CD4-positive, alpha-beta T cell (primary cell): ENCODE data around the gene BACE2. TPM values are rescaled to one million over a fixed set of nuclear protein-coding genes. Genes with fewer than 3 reads are reported as not detected.

Experiments
- ATAC-seq: fragments of 200-7000 bp; cut with Tn5 transposase; one replicate; pipeline ENCODE4 v1.10.0; 2022; ENCODE audit warnings: mild to moderate bottlenecking; ENCODE audit not compliant: poor library complexity
- CTCF ChIA-PET: fragments of 350-600 bp; sonication (Branson Sonifier 250); formaldehyde crosslinking; loops from one replicate; lab custom pipeline; 2021; ENCODE audit warnings: antibody characterized with exemption, inconsistent platforms; lab: Charles Lee
- POLR2A ChIA-PET: fragments of 350-600 bp; sonication (Branson Sonifier 250); formaldehyde crosslinking; loops from one replicate; lab custom pipeline; 2021; ENCODE audit warnings: antibody characterized with exemption, inconsistent platforms; lab: Charles Lee
- DNase-seq, 14 experiments: peaks; one replicate each; pipeline ENCODE4 v3.0.0-alpha.2; 2013 to 2020; ENCODE audit warnings: mixed read lengths in 2 of 14
- H3K27ac ChIP-seq, 2 donors: one replicate each; pipeline versions ENCODE4 v1.5.1 to v1.7.0; 2013; ENCODE audit warnings: low read length in 2 of 2, low read depth in 1 of 2, mild to moderate bottlenecking in 1 of 2
- H3K27me3 ChIP-seq, 2 experiments: 1 replicate in 1 of 2; 2 replicates in 1 of 2; pipeline versions ENCODE4 v1.6.1 to v1.7.0; 2013; ENCODE audit warnings: low read length in 2 of 2, control low read depth in 1 of 2, mild to moderate bottlenecking in 1 of 2, moderate library complexity in 1 of 2; ENCODE audit not compliant: insufficient read depth in 2 of 2, control insufficient read depth in 1 of 2
- H3K36me3 ChIP-seq: one replicate; pipeline ENCODE4 v1.6.1; 2013; ENCODE audit warnings: low read length, control low read depth; ENCODE audit not compliant: insufficient read depth
- H3K4me1 ChIP-seq: one replicate; pipeline ENCODE4 v1.6.1; 2013; ENCODE audit warnings: low read length, control low read depth; ENCODE audit not compliant: insufficient read depth
- H3K4me3 ChIP-seq: one replicate; pipeline ENCODE4 v1.5.1; 2013; ENCODE audit warnings: mild to moderate bottlenecking, low read length, moderate library complexity
- H3K9me3 ChIP-seq, 2 experiments: 1 replicate in 1 of 2; 2 replicates in 1 of 2; pipeline versions ENCODE4 v1.6.1 to v1.7.0; 2013; ENCODE audit warnings: low read length in 2 of 2, mild to moderate bottlenecking in 2 of 2, control low read depth in 1 of 2, moderate library complexity in 1 of 2; ENCODE audit not compliant: control insufficient read depth in 1 of 2, insufficient read depth in 1 of 2
- H3K27ac Mint-ChIP-seq: one replicate; pipeline ENCODE4 v1.8.0; 2020; ENCODE audit warnings: mixed read lengths
- H3K27me3 Mint-ChIP-seq: one replicate; pipeline ENCODE4 v1.8.0; 2021; ENCODE audit warnings: mixed read lengths
- H3K36me3 Mint-ChIP-seq: one replicate; pipeline ENCODE4 v1.8.0; 2021; ENCODE audit warnings: low read depth, mixed read lengths
- H3K4me1 Mint-ChIP-seq: one replicate; pipeline ENCODE4 v1.8.0; 2021; ENCODE audit warnings: low read depth, mixed read lengths
- H3K4me3 Mint-ChIP-seq: one replicate; pipeline ENCODE4 v1.8.0; 2020; ENCODE audit warnings: mild to moderate bottlenecking, mixed read lengths
- H3K9me3 Mint-ChIP-seq: one replicate; pipeline ENCODE4 v1.8.0; 2020; ENCODE audit warnings: mixed read lengths
- CTCF ChIP-seq: fragments of 200-600 bp; IDR thresholded peaks from one replicate; pipeline ENCODE4 v1.8.0; 2022; ENCODE audit warnings: antibody characterized with exemption, mild to moderate bottlenecking
- intact Hi-C, 2 experiments: fragments of 100-400 bp; cut with DNase I in 1 of 2; cut with micrococcal nuclease in 1 of 2; formaldehyde crosslinking; loops; one replicate each; pipeline versions ENCODE4 v1.15.1 to v1.9.0; 2023 to 2025; cut with DNase I, micrococcal nuclease
- total RNA-seq, 174 experiments: library from RNA in 2 of 174; stranded (reverse) in 2 of 174; gene quantifications; one replicate each; pipeline ENCODE4 v1.2.3 and lab custom pipeline; 2021 to 2026

BACE2 gene
- total RNA-seq, 2 experiments from 2014 or later, result 0.16 TPM; not detected in 1

DNA sequence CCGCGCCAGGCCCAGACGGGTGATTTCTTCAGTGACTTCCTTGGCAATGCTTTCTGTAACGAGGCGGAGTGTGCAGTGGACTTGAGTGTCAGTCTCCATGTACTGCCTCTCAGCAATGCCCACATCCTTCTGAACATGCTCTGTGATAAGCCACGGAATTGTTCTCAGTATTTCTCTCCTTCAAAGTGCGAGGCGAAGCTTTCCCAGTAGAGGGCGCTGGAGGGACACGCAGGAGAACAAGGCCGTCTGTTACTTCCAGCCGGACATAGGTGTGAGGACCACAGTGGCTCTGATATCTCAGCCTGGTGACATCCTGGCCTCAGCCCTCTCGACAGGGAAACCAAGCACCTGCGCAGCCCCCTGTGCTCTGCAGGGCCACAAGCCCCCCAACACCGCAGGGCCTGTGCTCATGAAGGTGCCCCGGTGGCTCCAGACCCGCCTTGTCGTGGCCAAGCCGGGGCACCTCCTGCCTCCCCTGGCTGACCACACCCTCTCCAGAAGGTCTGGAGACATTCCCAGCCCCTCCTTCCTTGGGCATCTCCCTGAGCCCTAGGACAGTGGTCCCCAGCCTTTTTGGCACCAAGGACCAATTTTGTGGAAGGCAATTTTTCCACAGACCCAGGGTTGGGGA is 46.1 kb upstream of the BACE2 start:
- H3K27me3 ChIP-seq, result peaks cover 5 to 9% of the 10 kb centered on the region in 2 experiments
- no peak for ATAC-seq
- Mint-ChIP-seq H3K27me3 (peaks cover 22% of the 10 kb centered on the region), H3K9me3 (no peaks in the 10 kb centered on the region), H3K36me3 (no peaks in the 10 kb centered on the region), H3K27ac (no peak overlapping the region), H3K4me3 (no peak overlapping the region), H3K4me1 (no peaks in the 10 kb centered on the region)
- ChIA-PET POLR2A (no interaction called here), CTCF (no interaction called here)
- no peak overlapping the region for H3K27ac ChIP-seq
- H3K36me3 ChIP-seq, result no peaks in the 10 kb centered on the region
- intact Hi-C loops, result no loop called here
- peak in 11 of 14 experiments; percentile 4 to 51 (median 31) for DNase-seq
- H3K4me1 ChIP-seq, result no peaks in the 10 kb centered on the region
- H3K9me3 ChIP-seq, result no peaks in the 10 kb centered on the region
- TF ChIP-seq CTCF, result peak; percentile 40
- H3K4me3 ChIP-seq, result no peak overlapping the region

DNA sequence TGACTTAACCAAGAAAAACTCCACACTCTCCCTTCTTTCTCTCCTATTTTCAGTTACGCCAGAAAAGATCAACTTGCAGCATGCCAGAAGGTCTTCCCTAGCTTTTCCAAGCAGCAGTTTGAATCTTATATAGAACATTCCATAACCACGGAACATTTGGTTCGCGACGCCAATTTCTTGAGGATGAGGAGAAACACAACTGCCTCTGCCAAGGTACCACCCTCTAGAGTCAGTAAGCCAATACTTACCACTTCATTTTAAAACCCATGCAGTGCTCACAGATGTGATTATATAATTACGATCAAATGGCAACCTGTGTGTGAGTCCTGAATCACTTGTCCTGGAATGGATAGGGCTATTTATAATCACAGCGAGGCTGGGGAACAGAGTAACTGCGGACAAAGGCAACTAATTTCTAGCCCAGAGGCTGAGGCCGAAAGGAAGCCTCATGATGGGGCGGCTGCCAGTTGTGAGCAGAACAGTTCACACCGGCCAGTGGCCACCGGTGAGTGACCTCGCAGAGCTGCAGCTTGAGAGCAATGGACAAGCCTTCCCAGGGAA is 43.2 kb upstream of the BACE2 start:
- Mint-ChIP-seq H3K4me3 (no peak overlapping the region), H3K27me3 (peaks cover 23% of the 10 kb centered on the region), H3K36me3 (no peaks in the 10 kb centered on the region), H3K4me1 (no peaks in the 10 kb centered on the region), H3K27ac (no peak overlapping the region), H3K9me3 (peaks cover 6% of the 10 kb centered on the region)
- Histone ChIP-seq H3K4me1 (no peaks in the 10 kb centered on the region), H3K4me3 (no peak overlapping the region), H3K27ac (no peak overlapping the region), H3K36me3 (no peaks in the 10 kb centered on the region), H3K9me3 (peaks cover 0 to 9% of the 10 kb centered on the region in 2 experiments), H3K27me3 (peaks cover 9 to 10% of the 10 kb centered on the region in 2 experiments)
- DNase-seq (no peak), ATAC-seq (no peak)
- POLR2A ChIA-PET, result no interaction called here
- intact Hi-C loops, result no loop called here
- CTCF ChIA-PET, result no interaction called here
- TF ChIP-seq CTCF, result no peak

DNA sequence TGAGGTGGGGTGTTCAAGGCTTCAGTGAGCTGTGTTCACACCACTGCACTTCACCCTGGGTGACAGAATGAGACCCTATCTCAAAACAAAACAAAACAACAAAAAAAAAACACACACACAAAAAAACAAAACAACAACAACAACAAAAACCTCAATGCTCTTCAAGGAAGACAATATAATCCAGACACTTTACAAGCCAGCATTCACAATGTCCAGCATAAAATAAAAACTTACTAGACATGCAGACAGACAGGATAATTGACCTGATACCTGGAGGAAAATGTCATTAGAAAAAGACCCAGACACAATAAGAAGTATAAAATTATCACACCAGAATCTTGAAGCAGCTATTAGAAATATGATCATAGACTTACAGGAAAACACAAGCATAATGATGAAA is 39.0 kb upstream of the BACE2 start:
- H3K27ac Mint-ChIP-seq, result no peak overlapping the region
- Histone ChIP-seq H3K36me3 (no peaks in the 10 kb centered on the region), H3K4me3 (no peak overlapping the region), H3K4me1 (no peaks in the 10 kb centered on the region), H3K9me3 (peaks cover 0 to 9% of the 10 kb centered on the region in 2 experiments), H3K27ac (no peak overlapping the region), H3K27me3 (peaks cover 1 to 8% of the 10 kb centered on the region in 2 experiments)
- DNase-seq (no peak), ATAC-seq (no peak)
- H3K4me3 Mint-ChIP-seq, result no peak overlapping the region
- TF ChIP-seq CTCF, result no peak
- no peaks in the 10 kb centered on the region for H3K36me3 Mint-ChIP-seq
- ChIA-PET POLR2A (interaction anchor here (0.7 kb wide), 1 partner anchor 60 kb away, joined by 3 read pairs; no protein-coding TSS in a partner anchor), CTCF (no interaction called here)
- H3K27me3 Mint-ChIP-seq, result peaks cover 15% of the 10 kb centered on the region
- H3K9me3 Mint-ChIP-seq, result peaks cover 6% of the 10 kb centered on the region
- no peaks in the 10 kb centered on the region for H3K4me1 Mint-ChIP-seq
- intact Hi-C loops, result no loop called here
